Stimulated activated CD4-positive, alpha-beta T cell treated with anti-CD3 and anti-CD28 coated beads, Interleukin-12 subunit alpha, Interleukin-12 subunit beta, amount 100 ng/mL, for 24 hours (primary cell): ENCODE measurements around the gene TEX261.
"Not testable (repeated sequence)": the region's sequence is repeated elsewhere in the genome, so short reads cannot be mapped to it uniquely, and the experiment has no call there.

Experiments
- DNase-seq, 2 experiments: peaks; one replicate each; pipeline ENCODE4 v3.0.0-alpha.2; 2020; ENCODE audit warnings: low read depth in 2 of 2

Gene TEX261

DNA sequence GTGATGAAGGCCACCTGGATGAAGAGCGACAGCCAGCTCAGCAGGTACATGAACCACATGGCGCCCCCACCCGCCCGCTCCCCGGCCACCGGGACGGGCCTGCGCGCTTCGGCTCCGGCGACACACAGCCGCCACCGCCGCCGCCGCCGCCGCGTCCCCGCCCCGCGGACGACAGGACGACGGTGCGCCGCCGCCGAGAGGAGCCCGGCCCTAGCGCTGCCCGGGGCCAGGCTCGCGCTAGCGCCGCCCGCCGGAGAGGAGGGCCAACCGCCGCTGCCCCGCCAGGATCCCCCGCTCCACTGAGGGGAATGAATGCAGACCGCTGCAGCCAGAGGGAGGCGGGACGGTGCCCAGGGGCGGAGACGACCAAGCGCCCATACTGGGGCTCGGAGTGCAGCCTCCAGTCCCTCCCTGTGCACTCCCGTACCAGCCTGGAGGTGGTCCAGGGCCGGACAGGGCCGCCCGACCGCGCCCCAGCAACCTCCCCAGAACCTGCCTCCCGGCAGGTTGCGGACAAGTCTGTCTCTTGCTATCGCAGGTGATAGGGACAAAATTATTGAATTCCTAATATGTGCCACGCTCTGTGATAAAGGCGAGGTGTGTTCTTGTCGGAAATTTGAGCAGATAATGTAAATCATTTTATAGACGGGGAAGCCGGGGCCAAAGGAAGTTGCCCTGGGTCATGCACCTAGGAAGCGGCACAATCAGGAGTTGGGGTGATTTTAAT lies at the start of gene TEX261:
Gene TEX261, minus strand, starts transcription at position 175 of the 727 bp plus-strand sequence. Its CDS starts 116 bp downstream, at position 59.
- peak; percentile 77 to 86 for DNase-seq

DNA sequence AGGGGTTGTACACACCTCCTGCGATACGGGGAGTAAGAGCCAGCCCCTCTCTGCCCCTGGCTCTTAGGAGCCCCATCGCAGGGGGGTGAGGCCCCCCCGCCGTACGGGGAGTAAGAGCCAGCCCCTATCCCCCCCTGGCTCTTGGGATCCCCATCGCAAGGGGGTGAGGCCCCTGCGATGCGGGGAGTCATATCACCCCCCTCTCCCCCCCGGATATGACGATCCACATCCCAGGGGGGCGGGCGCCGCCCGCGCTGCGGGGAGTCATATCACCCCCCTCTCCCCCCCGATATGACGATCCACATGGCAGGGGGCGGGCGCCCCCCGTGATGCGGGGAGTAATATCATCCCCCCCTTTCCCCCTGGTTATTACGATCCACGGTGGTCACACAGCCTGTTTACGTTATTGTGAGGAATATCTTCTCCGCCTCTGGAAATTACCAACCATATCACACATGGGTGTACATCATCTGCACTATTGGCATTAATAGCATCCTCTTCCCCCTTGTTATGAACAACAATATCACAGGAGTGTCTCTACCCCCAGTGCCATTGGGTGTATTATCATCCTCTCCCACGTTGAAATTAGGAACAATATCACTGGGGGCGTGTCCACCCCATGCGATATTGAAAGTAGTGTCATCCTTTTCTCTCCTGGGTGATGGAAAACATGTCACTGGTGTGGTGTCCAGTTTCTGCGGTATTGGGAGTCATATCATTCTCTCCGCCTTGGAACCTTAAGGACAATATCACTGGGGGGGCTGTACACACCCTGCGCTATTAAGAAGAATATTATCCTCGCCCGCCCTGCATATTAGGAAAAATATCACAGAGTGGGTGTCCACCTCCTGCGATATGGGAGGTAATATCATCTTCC lies 49.1 kb upstream of the TEX261 start:
- DNase-seq = no peak

DNA sequence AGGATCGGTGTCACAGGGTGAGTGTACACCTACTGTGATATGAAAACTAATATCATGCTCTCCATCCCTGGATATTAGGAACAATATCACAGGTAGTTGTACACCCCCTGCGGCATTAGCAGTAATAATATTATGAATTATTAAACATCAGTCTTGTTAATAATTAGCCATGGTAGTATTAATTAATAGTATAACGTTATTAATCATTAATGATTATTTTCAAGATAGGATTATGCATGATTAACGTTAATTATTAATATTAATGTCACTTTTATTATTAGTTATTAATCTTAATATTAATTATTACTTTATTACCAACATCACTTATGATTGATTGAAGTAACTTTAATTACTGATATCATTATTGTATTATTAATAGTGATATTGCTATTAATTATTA lies 47.6 kb upstream of the TEX261 start:
- no peak for DNase-seq

DNA sequence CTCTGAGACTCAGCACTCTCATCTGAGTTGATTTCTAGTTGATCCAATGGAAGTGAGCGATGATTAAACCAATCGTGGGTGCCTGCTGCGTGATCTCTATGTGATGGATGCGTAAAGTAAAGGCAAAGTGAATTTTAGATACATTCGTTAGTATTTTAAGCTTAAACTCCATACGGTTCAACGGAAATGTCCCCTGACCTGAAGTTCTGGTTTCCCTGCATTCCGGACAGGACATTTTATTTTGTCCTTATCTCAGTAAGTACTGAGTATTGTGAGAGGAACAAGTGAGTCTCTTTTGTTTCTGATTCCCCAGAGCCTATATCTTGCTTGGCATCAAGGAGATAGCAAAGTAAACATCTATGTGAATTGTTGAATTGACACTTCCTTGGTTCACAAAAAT lies 41.6 kb upstream of the TEX261 start:
- DNase-seq = not testable (repeated sequence)

GRCh38 chr2:71023553-71024243 lies 29.0 kb upstream of the TEX261 start:
- peak; percentile 57 to 61 for DNase-seq

GRCh38 chr2:71021394-71021793 lies 26.7 kb upstream of the TEX261 start:
- not testable (repeated sequence) for DNase-seq

- not testable (repeated sequence) for DNase-seq
Observed at GRCh38 chr2:71019989-71020388, 25.3 kb upstream of the TEX261 start.

- no peak for DNase-seq
Observed at GRCh38 chr2:71018625-71019024, 24.0 kb upstream of the TEX261 start.

DNA sequence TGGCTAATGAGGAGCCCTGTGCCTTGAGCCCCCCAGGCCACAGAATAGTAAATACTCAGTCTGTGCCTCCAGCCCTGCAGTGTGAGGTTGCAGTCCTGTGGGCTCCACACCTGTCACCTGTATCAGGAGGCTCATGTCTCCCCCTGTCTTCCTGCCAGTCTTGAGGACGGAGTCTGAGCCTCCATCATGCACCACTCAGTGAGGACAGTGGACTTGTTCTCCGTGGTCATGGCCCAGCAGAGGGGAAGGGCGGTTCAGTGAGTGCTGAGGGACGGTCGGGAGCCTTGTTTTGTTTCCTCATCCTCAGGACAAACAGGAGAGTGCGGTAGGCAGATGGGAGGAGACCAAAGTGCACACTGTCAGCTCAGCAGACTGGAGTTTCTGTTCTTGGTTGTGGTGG lies 17.1 kb upstream of the TEX261 start:
- DNase-seq = not testable (repeated sequence)

GRCh38 chr2:71008342-71008741 lies 13.7 kb upstream of the TEX261 start:
- DNase-seq = no peak

- DNase-seq = no peak
Observed at GRCh38 chr2:71006955-71007799, 12.5 kb upstream of the TEX261 start.

GRCh38 chr2:71006323-71006722 lies 11.7 kb upstream of the TEX261 start:
- DNase-seq = no peak

- no peak for DNase-seq
Observed at GRCh38 chr2:71005271-71006202, 10.9 kb upstream of the TEX261 start.

DNA sequence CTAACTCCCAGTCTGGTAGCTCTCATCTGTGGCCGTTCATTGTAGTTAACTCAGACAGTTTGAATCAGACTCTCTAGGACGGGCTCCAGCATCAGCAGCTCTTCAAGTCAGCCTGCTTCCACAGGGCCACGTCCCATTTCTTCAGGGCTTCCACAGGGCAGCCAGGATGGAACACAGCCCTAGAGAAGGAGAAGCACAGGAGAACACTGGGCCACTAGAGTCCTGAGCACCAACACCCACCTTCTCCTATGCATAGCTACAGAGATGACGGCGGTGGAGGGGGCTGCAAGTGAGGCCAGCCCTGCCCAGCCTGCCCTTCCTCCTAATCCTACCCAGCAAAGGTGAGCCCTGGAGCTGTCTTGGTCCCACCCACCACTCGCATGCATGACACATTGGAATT lies 10.2 kb upstream of the TEX261 start:
- DNase-seq = no peak

GRCh38 chr2:71003966-71004755 lies 9.5 kb upstream of the TEX261 start:
- no peak for DNase-seq

DNA sequence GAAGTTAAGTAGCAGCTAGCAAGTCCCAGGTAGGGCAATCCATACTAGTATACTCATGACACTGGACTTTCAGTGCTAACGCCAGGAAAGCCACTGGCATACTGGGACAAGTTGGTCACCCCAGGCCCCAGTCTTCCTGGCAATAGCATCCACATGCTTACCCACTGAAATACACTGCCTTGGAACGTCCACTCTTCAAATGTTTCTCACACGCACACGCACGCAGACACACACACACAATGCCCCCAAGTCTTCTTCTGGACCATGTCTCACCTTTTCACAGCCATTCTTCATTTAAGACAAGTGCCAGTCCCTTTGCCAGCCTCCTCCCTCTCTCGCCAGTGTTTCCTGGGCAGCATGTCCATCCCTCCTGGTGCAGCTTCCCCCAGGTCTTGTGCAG lies 8.7 kb upstream of the TEX261 start:
- no peak for DNase-seq

DNA sequence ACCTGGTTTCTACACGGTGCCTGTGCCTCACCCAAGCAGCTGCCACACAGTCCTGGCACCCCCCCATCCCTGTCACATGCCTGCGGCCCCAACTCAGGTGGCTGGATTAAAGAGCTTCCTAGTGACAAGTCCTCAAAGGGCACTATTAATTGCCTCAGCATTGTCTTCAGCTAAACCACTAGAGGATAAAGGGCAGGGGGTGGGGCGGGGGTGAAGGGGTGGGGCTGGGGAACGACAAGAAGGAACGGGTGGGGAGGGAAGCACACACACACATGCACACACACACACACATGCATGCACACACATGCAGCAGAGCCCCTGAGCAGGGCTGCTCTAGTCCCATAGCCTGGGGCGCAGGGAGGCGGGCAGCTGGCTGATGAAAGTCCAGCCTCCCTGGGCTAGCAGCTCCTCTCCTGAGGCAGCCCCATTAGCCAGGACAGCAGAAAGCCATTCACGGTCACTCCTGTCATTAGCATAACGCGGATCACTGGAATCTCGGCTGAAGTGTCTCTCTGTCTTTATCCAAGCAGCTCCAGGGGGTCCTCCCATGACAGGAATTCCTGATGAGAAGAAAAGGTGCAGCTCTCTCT lies 7.4 kb upstream of the TEX261 start:
- no peak for DNase-seq

GRCh38 chr2:71001592-71001927 lies 6.9 kb upstream of the TEX261 start:
- no peak for DNase-seq
